Endothelial cell of umbilical vein (primary cell): Measurements from ENCODE around the gene DUSP16. TPM values are rescaled to one million over a fixed set of nuclear protein-coding genes. Genes with fewer than 3 reads are reported as not detected.

Source experiments
- BruUV-seq: library from RNA; stranded (reverse); fragments of 400-500 nt; replicated peaks from 2 replicates; lab custom pipeline; 2021; lab: Mats Ljungman, UMichigan
- CTCF ChIA-PET: fragments of 300-600, 350-600 bp; sonication (Branson Sonifier 250); formaldehyde crosslinking; loops from one replicate; lab custom pipeline; 2021; ENCODE audit warnings: antibody characterized with exemption, inconsistent platforms; lab: Charles Lee
- POLR2A ChIA-PET: fragments of 300-600, 350-600 bp; sonication (Branson Sonifier 250); formaldehyde crosslinking; loops from one replicate; lab custom pipeline; 2021; ENCODE audit warnings: antibody characterized with exemption, inconsistent platforms; lab: Charles Lee
- DNase-seq: peaks from one replicate; pipeline ENCODE4 v3.0.0-alpha.2; 2011; ENCODE audit warnings: low read depth, low spot score
- FAIRE-seq: peaks from 2 replicates; lab custom pipeline; 2011; peaks lifted over from hg19 to GRCh38; lab: Jason Lieb, UNC
- H2AFZ ChIP-seq: 2 replicates; pipeline ENCODE4 v1.6.0; 2012; ENCODE audit warnings: low read depth, low read length, control low read depth, inconsistent platforms
- H3K27ac ChIP-seq: 2 replicates; pipeline ENCODE4 v1.5.1; 2011; ENCODE audit warnings: low read depth, mild to moderate bottlenecking, control low read depth, low read length, moderate library complexity; ENCODE audit not compliant: insufficient read depth
- H3K27me3 ChIP-seq, 2 experiments: 2 replicates each; pipeline versions ENCODE4 v1.6.0 to v1.6.1; 2011; ENCODE audit warnings: low read length in 2 of 2, mixed read lengths in 1 of 2; ENCODE audit not compliant: control insufficient read depth in 2 of 2, insufficient read depth in 2 of 2
- H3K36me3 ChIP-seq, 2 experiments: 2 replicates in 1 of 2; 3 replicates in 1 of 2; pipeline ENCODE4 v1.5.1; 2011; ENCODE audit warnings: low read length in 2 of 2, mild to moderate bottlenecking in 1 of 2, moderate library complexity in 1 of 2; ENCODE audit not compliant: control insufficient read depth in 2 of 2, insufficient read depth in 2 of 2; ENCODE audit errors: extremely low read depth in 1 of 2
- H3K4me1 ChIP-seq: 3 replicates; pipeline ENCODE4 v1.5.1; 2011; ENCODE audit warnings: mild to moderate bottlenecking, low read length; ENCODE audit not compliant: control insufficient read depth, insufficient read depth; ENCODE audit errors: extremely low read depth
- H3K4me2 ChIP-seq: 2 replicates; pipeline ENCODE4 v1.6.1; 2011; ENCODE audit warnings: low read length, control low read depth, mixed read lengths; ENCODE audit not compliant: insufficient read depth
- H3K4me3 ChIP-seq, 3 experiments: fragments of 200-600 bp in 1 of 3; sonication (generic), shearing (Covaris generic) in 1 of 3; replicated peaks in 1 of 3; 2 replicates each; pipeline ENCODE4 v1.5.1; 2011 to 2016; ENCODE audit warnings: control low read depth in 3 of 3, low read length in 3 of 3, mild to moderate bottlenecking in 2 of 3, inconsistent platforms in 1 of 3, low read depth in 1 of 3, moderate library complexity in 1 of 3; ENCODE audit not compliant: insufficient read depth in 1 of 3
- H3K79me2 ChIP-seq: 2 replicates; pipeline ENCODE4 v1.6.0; 2012; ENCODE audit warnings: low read length, inconsistent platforms; ENCODE audit not compliant: control insufficient read depth, insufficient read depth
- H3K9ac ChIP-seq: replicated peaks from 2 replicates; pipeline ENCODE3; 2011; ENCODE audit warnings: low read length, control low read depth; ENCODE audit not compliant: insufficient read depth; ENCODE audit errors: extremely low read depth
- H3K9me1 ChIP-seq: replicated peaks from 3 replicates; pipeline ENCODE4 v1.6.0; 2011; ENCODE audit warnings: mild to moderate bottlenecking, low read length; ENCODE audit not compliant: control insufficient read depth, insufficient read depth; ENCODE audit errors: extremely low read depth
- H3K9me3 ChIP-seq: replicated peaks from 2 replicates; pipeline ENCODE4 v1.5.1; 2012; ENCODE audit warnings: low read length, inconsistent platforms; ENCODE audit not compliant: control insufficient read depth, insufficient read depth
- H4K20me1 ChIP-seq: replicated peaks from 2 replicates; pipeline ENCODE3; 2011; ENCODE audit warnings: mild to moderate bottlenecking, low read length; ENCODE audit not compliant: control insufficient read depth, insufficient read depth; ENCODE audit errors: extremely low read depth
- CTCF ChIP-seq, 2 donors: IDR thresholded peaks; 1 replicate in 1 of 2; 2 replicates in 1 of 2; pipeline ENCODE4 v1.5.1; 2011; ENCODE audit warnings: low read length in 2 of 2, mild to moderate bottlenecking in 2 of 2, moderate library complexity in 2 of 2, control low read depth in 1 of 2, inconsistent platforms in 1 of 2, low read depth in 1 of 2; ENCODE audit not compliant: insufficient read depth in 1 of 2; ENCODE audit errors: extremely low read depth in 1 of 2
- EZH2 ChIP-seq: IDR thresholded peaks from 2 replicates; pipeline ENCODE4 v1.6.1; 2012; ENCODE audit warnings: borderline replicate concordance, low read depth, mild to moderate bottlenecking, moderate library complexity, low read length, inconsistent platforms; ENCODE audit not compliant: severe bottlenecking
- FOS ChIP-seq: IDR thresholded peaks from 2 replicates; pipeline ENCODE4 v1.6.1; 2011; ENCODE audit warnings: mild to moderate bottlenecking, low read length, moderate library complexity, borderline replicate concordance; ENCODE audit not compliant: insufficient read depth
- GATA2 ChIP-seq: IDR thresholded peaks from 2 replicates; pipeline ENCODE4 v1.7.0; 2011; ENCODE audit warnings: low read depth, mild to moderate bottlenecking, moderate library complexity, mixed read lengths, low read length; ENCODE audit not compliant: insufficient read length, insufficient read depth
- JUN ChIP-seq: IDR thresholded peaks from 2 replicates; pipeline ENCODE4 v1.6.1; 2011; ENCODE audit warnings: borderline replicate concordance, low read depth; ENCODE audit not compliant: insufficient read length, insufficient read depth
- MYC ChIP-seq: IDR thresholded peaks from one replicate; pipeline ENCODE4 v1.6.1; 2011; ENCODE audit warnings: mild to moderate bottlenecking, low read depth, low read length
- POLR2A ChIP-seq: IDR thresholded peaks from 2 replicates; pipeline ENCODE4 v1.6.1; 2012; ENCODE audit warnings: low read depth, mild to moderate bottlenecking, control low read depth, low read length
- POLR2AphosphoS5 ChIP-seq: IDR thresholded peaks from 2 replicates; pipeline ENCODE4 v1.6.1; 2012; ENCODE audit warnings: low read depth, mild to moderate bottlenecking, control low read depth, low read length, moderate library complexity; ENCODE audit not compliant: insufficient read depth
- dilution Hi-C: fragments of 300-500 bp; cut with MboI; formaldehyde crosslinking; loops from one replicate; pipeline ENCODE4 v1.15.0; 2019; ENCODE audit warnings: low sequenced_read_pairs; ENCODE audit not compliant: extremely low pct_ligation_motif_present
- intact Hi-C: fragments of 100-400 bp; cut with micrococcal nuclease; formaldehyde crosslinking; loops from one replicate; pipeline ENCODE4 v1.10.0; 2022
- polyA plus RNA-seq, 4 experiments: library from polyadenylated mRNA; depleted of rRNA in 3 of 4; stranded (reverse) in 3 of 4; unstranded in 1 of 4; fragments of >200 nt; gene quantifications; 2 replicates each; pipeline versions ENCODE4 v1.2.1 to v1.2.3, GENCODE V29; 2011 to 2012; ENCODE audit warnings: missing spikeins in 1 of 4
- total RNA-seq: library from RNA; stranded (reverse); gene quantifications from 2 replicates; pipeline ENCODE4 v1.2.3, GENCODE V29; 2021
- TF ChIP-seq, protein P1 (sequence below): IDR thresholded peaks from 2 replicates; pipeline ENCODE4 v1.6.1; 2011; ENCODE audit not compliant: insufficient read depth, insufficient read length

Gene DUSP16
- total and polyA plus RNA-seq, 2 donors (not counting 3 experiments of a cell fraction or from before 2014, with no cell fraction given), result 7.4 to 19.5 TPM

DNA sequence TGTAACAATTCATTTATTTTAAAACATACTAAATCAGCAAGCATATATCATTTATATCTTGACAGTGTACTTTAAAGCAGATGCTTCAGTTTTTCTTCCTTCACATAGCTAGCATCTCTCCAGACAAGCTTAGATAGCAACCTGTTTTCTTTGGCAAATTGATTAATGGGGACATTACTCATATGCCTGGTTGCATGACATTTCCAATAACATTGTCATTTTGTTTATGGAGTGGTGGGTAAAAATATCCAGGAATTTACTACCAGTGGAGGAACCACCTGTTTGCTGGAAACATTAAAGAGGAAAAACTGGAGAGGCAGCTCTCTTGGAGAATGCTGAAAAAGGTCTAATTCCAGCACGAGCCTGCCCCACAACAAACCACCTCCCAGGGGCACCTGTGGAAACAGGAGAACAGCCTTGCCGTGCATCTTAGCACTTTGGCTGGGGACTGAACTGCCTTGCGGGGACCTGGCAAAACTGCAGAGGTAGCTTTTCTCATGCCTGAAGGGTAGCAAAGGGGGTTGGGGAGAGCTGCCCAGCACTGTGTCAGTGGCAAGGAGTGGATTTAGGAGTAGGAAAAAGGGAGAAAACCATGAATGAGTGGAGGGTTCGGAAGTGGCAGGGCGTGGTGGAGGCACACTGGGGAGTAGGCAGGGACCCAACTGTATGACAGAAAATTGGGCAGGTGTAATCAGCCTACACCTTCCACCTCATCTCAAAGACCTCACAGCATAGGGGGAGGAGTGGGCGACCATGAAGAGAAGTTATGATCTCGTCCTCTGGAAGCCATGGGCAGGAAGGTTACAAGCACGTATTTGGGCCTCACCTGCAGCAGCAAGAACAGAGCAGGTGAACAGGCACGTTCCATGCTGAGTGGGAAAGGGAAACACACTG lies 37.3 kb upstream of the DUSP16 start:
- CTCF ChIA-PET, result interaction anchor here (1.4 to 1.9 kb wide), 3 partner anchors 13 to 29 kb away, joined by 3 to 4 read pairs (median 4); no protein-coding TSS in a partner anchor
- Histone ChIP-seq H3K79me2 (no peaks in the 10 kb centered on the region), H3K27me3 (peaks cover 7 to 16% of the 10 kb centered on the region in 2 experiments), H3K4me3 (no peak overlapping the region), H4K20me1 (no peaks in the 10 kb centered on the region), H3K36me3 (no peaks in the 10 kb centered on the region), H3K9ac (no peak overlapping the region), H3K4me1 (no peaks in the 10 kb centered on the region), H3K9me1 (no peaks in the 10 kb centered on the region), H2AFZ (no peak overlapping the region), H3K9me3 (no peaks in the 10 kb centered on the region), H3K27ac (no peak overlapping the region), H3K4me2 (no peak overlapping the region)
- intact Hi-C loops (no loop called here), dilution Hi-C loops (no loop called here)
- FAIRE-seq, result no peak
- POLR2A ChIA-PET, result no interaction called here
- TF ChIP-seq CTCF (IDR thresholded peaks at IDR 0.05; ENCODE audit: extremely low read depth in 1 of 2, insufficient read depth in 1 of 2, low read depth in 1 of 2, low read length in 2 of 2), result no peak
- TF ChIP-seq, protein P1, sequence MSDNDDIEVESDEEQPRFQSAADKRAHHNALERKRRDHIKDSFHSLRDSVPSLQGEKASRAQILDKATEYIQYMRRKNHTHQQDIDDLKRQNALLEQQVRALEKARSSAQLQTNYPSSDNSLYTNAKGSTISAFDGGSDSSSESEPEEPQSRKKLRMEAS, result no peak
- TF ChIP-seq POLR2AphosphoS5, result no peak
- no peak for TF ChIP-seq EZH2
- no peak for TF ChIP-seq MYC
- TF ChIP-seq FOS, result no peak
- TF ChIP-seq GATA2, result no peak
- TF ChIP-seq POLR2A, result no peak
- TF ChIP-seq JUN, result no peak
- no TSS peak for BruUV-seq
- no peak for DNase-seq
